GM10266 (cell line): ENCODE data around the gene NOB1.
"Not testable (repeated sequence)": the region's sequence is repeated elsewhere in the genome, so short reads cannot be mapped to it uniquely, and the experiment has no call there.

Experiments used
- DNase-seq: peaks from one replicate; pipeline ENCODE4 v3.0.0; 2012; ENCODE audit errors: extremely low spot score
- TF ChIP-seq, protein P1 (sequence below): IDR thresholded peaks from 2 replicates; pipeline ENCODE4 v1.5.1; 2012; ENCODE audit warnings: mild to moderate bottlenecking, low read depth; ENCODE audit not compliant: control insufficient read depth, insufficient read depth; ENCODE audit errors: missing control alignments

NOB1 gene

GRCh38 chr16:69744363-69745231 lies 10.1 kb downstream of the NOB1 start:
- TF ChIP-seq, protein P1, sequence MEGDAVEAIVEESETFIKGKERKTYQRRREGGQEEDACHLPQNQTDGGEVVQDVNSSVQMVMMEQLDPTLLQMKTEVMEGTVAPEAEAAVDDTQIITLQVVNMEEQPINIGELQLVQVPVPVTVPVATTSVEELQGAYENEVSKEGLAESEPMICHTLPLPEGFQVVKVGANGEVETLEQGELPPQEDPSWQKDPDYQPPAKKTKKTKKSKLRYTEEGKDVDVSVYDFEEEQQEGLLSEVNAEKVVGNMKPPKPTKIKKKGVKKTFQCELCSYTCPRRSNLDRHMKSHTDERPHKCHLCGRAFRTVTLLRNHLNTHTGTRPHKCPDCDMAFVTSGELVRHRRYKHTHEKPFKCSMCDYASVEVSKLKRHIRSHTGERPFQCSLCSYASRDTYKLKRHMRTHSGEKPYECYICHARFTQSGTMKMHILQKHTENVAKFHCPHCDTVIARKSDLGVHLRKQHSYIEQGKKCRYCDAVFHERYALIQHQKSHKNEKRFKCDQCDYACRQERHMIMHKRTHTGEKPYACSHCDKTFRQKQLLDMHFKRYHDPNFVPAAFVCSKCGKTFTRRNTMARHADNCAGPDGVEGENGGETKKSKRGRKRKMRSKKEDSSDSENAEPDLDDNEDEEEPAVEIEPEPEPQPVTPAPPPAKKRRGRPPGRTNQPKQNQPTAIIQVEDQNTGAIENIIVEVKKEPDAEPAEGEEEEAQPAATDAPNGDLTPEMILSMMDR = no peak
- DNase-seq = no peak

- no peak for DNase-seq
Observed at GRCh38 chr16:69741951-69742904, 12.5 kb downstream of the NOB1 start.

DNA sequence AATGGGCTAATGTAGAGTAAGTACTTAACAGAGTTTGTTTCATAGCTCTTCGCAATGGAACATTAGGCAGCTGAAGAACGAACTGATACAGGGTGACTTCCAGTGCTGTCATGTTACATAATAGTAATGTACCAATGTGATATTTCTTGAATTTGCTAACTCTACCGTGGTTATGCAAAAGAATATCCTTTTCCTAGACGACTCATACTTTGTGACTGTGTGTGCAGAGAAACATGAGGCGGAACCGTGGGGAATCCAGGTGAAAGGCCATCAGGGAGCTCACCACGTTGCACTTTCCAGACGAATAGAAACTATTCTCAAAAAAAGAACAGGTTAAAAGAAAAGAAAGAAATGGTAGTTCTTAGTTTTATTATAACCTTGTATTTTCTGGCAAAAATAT lies 13.2 kb downstream of the NOB1 start:
- TF ChIP-seq, protein P1 = no peak
- no peak for DNase-seq

More at GRCh38 chr16:69741951-69742904, 12.5 kb downstream of the NOB1 start:
- TF ChIP-seq, protein P1 = no peak

- TF ChIP-seq, protein P1 = no peak
- DNase-seq = no peak
Observed at GRCh38 chr16:69732101-69732500, 22.6 kb downstream of the NOB1 start.

DNA sequence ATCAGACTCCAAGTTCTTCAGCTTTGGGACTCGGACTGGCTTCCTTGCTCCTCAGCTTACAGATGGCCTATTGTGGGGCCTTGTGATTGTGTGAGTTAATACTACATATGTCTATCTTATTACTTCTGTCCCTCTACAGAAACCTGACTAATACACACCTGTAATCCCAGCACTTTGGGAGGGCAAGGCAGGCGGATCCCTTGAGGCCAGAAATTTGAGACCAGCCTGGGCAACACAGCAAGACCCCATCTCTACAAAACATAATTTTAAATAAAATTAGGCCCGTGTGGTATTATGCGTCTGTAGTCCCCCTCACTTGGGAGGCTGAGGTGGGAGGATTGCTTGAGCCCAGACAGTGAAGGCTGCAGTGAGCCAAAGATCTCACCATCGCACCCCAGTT lies 23.4 kb downstream of the NOB1 start:
- not testable (repeated sequence) for DNase-seq

GRCh38 chr16:69729030-69729429 lies 25.7 kb downstream of the NOB1 start:
- DNase-seq = not testable (repeated sequence)

- DNase-seq = no peak
- TF ChIP-seq, protein P1 = no peak
Observed at GRCh38 chr16:69727916-69728270, 26.8 kb downstream of the NOB1 start.
